ENCODE data around the gene DIAPH2.

DNA sequence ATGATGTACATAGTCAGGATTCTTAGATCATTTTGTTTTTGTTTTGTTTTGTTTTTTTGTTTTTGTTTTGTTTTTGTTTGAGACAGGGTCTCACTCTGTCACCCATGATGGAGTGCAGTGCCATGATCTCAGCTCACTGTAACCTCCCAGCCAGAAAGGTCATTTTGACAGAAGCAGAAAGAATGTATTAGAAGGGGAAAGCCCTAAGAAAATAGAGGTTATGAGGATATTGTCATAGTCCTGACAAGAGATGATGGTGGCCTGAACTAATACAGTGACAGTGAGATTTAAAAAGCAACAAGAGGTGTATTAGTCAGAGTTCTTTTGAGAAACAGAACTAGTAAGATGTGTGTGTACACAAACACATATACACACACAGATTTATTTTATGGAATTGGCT lies 702.4 kb downstream of the DIAPH2 start:
- TF ChIP-seq, protein P1, sequence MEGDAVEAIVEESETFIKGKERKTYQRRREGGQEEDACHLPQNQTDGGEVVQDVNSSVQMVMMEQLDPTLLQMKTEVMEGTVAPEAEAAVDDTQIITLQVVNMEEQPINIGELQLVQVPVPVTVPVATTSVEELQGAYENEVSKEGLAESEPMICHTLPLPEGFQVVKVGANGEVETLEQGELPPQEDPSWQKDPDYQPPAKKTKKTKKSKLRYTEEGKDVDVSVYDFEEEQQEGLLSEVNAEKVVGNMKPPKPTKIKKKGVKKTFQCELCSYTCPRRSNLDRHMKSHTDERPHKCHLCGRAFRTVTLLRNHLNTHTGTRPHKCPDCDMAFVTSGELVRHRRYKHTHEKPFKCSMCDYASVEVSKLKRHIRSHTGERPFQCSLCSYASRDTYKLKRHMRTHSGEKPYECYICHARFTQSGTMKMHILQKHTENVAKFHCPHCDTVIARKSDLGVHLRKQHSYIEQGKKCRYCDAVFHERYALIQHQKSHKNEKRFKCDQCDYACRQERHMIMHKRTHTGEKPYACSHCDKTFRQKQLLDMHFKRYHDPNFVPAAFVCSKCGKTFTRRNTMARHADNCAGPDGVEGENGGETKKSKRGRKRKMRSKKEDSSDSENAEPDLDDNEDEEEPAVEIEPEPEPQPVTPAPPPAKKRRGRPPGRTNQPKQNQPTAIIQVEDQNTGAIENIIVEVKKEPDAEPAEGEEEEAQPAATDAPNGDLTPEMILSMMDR (conservative IDR thresholded peaks at IDR 0.05; ENCODE audit: low read depth, low read length) = no peak
- no peak for TF ChIP-seq EZH2 (IDR thresholded peaks at IDR 0.05; ENCODE audit: borderline replicate concordance, low read depth, low read length, poor library complexity, severe bottlenecking)
